ENCODE measurements around the gene STMN3. TPM values are rescaled to one million over a fixed set of nuclear protein-coding genes. Genes with fewer than 3 reads are reported as not detected.
"Not testable (repeated sequence)": the region's sequence is repeated elsewhere in the genome, so short reads cannot be mapped to it uniquely, and the experiment has no call there.

The STMN3 gene
- total and polyA plus RNA-seq, 4 donors: 13.6 to 20.9 (median 17.0) TPM

DNA sequence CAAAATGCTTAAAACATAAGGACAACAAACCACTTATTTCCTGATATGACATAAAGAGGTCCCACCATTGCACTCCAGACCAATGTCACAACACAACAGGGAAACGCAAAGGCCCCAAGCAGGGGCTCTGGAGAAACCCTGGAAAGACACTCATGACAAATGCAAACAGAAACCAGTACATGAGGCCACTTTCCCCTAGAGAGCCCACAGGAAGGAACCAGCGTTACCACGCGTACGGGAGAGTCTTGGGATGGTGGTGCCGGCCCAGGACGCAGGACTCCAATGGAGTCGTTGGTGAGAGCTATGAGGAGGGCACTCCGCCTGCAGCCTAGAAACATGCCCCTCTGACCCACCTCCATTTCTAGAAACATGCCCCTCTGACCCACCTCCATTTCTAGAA is 46.5 kb downstream of the STMN3 start:
- Histone ChIP-seq H3K4me1 (ENCODE audit: control insufficient read depth in 5 of 5, insufficient read depth in 5 of 5, low read length in 5 of 5) (no peaks in the 10 kb centered on the region), H3K9me3 (ENCODE audit: control insufficient read depth in 4 of 4, insufficient read depth in 3 of 4, low read length in 3 of 4) (no peaks in the 10 kb centered on the region), H3K27ac (ENCODE audit: low read depth in 1 of 2, low read length in 1 of 2) (no peak overlapping the region), H3K27me3 (ENCODE audit: control insufficient read depth in 3 of 3, insufficient read depth in 3 of 3, low read length in 2 of 3) (no peaks in the 10 kb centered on the region), H3K9ac (ENCODE audit: insufficient read depth in 1 of 2, low read length in 2 of 2) (no peak overlapping the region), H3K4me3 (no peak overlapping the region), H3K36me3 (ENCODE audit: control insufficient read depth in 4 of 4, insufficient read depth in 4 of 4, low read length in 4 of 4) (peaks cover 9 to 14% (median 11%) of the 10 kb centered on the region in 4 donors)
- 38 to 78% methylated on average over 9 of the region's 9 CpGs for WGBS, 2 donors
- TF ChIP-seq, protein P1, sequence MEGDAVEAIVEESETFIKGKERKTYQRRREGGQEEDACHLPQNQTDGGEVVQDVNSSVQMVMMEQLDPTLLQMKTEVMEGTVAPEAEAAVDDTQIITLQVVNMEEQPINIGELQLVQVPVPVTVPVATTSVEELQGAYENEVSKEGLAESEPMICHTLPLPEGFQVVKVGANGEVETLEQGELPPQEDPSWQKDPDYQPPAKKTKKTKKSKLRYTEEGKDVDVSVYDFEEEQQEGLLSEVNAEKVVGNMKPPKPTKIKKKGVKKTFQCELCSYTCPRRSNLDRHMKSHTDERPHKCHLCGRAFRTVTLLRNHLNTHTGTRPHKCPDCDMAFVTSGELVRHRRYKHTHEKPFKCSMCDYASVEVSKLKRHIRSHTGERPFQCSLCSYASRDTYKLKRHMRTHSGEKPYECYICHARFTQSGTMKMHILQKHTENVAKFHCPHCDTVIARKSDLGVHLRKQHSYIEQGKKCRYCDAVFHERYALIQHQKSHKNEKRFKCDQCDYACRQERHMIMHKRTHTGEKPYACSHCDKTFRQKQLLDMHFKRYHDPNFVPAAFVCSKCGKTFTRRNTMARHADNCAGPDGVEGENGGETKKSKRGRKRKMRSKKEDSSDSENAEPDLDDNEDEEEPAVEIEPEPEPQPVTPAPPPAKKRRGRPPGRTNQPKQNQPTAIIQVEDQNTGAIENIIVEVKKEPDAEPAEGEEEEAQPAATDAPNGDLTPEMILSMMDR (IDR thresholded peaks at IDR 0.05; ENCODE audit: control extremely low read depth, extremely low read depth): no peak
- ATAC-seq (ENCODE audit: insufficient read depth, low FRiP score) (no peak), DNase-seq (no peak)

DNA sequence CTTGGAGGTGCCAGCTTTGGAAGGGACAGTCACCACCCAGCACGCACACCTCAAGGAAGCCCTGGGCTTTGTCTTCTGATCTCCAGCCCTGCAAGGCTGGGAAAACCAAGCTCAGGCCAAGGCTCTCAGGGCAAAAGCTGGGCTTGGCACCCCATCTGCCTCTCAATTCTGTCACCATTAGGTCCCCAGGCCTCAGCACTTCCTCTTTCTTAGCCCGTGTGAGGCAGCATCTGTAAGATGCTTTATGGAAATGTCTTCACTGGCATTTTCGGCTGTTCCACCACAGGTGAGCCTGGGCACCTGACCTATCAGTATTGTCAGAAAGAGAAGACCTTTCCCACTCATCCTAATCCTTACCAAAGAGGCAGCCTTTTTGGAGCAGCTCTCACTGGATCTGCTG is 50.9 kb downstream of the STMN3 start:
- Histone ChIP-seq H3K27ac (ENCODE audit: low read depth in 1 of 2, low read length in 1 of 2) (no peak overlapping the region), H3K9ac (ENCODE audit: insufficient read depth in 1 of 2, low read length in 2 of 2) (no peak overlapping the region), H3K4me3 (no peak overlapping the region), H3K9me3 (ENCODE audit: control insufficient read depth in 4 of 4, insufficient read depth in 3 of 4, low read length in 3 of 4) (no peaks in the 10 kb centered on the region), H3K36me3 (ENCODE audit: control insufficient read depth in 4 of 4, insufficient read depth in 4 of 4, low read length in 4 of 4) (peaks cover 17 to 34% (median 21%) of the 10 kb centered on the region in 4 donors), H3K4me1 (ENCODE audit: control insufficient read depth in 5 of 5, insufficient read depth in 5 of 5, low read length in 5 of 5) (no peaks in the 10 kb centered on the region), H3K27me3 (ENCODE audit: control insufficient read depth in 3 of 3, insufficient read depth in 3 of 3, low read length in 2 of 3) (no peaks in the 10 kb centered on the region)
- ATAC-seq (ENCODE audit: insufficient read depth, low FRiP score): no peak
- WGBS, 2 donors: 74 to 83% methylated on average over 3 of the region's 3 CpGs
- TF ChIP-seq, protein P1 (IDR thresholded peaks at IDR 0.05; ENCODE audit: control extremely low read depth, extremely low read depth): no peak
- no peak for DNase-seq

DNA sequence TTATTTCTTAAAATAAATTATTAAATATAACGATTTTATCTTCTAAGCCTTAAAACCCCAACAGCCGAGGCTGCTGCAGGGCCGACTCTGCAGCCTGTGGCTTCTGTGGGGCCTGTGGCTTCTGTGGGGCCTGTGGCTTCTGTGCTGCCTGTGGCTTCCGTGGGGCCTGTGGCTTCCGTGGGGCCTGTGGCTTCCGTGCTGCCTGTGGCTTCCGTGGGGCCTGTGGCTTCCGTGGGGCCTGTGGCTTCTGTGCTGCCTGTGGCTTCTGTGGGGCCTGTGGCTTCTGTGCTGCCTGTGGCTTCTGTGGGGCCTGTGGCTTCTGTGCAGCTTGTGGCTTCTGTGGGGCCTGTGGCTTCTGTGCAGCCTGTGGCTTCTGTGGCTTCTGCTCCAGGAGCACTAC is 51.5 kb downstream of the STMN3 start:
- 39 to 63% methylated on average over 8 of the region's 8 CpGs for WGBS, 2 donors
- not testable (repeated sequence) for H3K4me3 ChIP-seq; H3K9ac ChIP-seq (ENCODE audit: insufficient read depth in 1 of 2, low read length in 2 of 2); H3K27ac ChIP-seq (ENCODE audit: low read depth in 1 of 2, low read length in 1 of 2); H3K27me3 ChIP-seq (ENCODE audit: control insufficient read depth in 3 of 3, insufficient read depth in 3 of 3, low read length in 2 of 3); ATAC-seq (ENCODE audit: insufficient read depth, low FRiP score); DNase-seq; H3K9me3 ChIP-seq (ENCODE audit: control insufficient read depth in 4 of 4, insufficient read depth in 3 of 4, low read length in 3 of 4); H3K4me1 ChIP-seq (ENCODE audit: control insufficient read depth in 5 of 5, insufficient read depth in 5 of 5, low read length in 5 of 5)
- H3K36me3 ChIP-seq (ENCODE audit: control insufficient read depth in 4 of 4, insufficient read depth in 4 of 4, low read length in 4 of 4): peaks cover 17 to 35% (median 22%) of the 10 kb centered on the region in 4 donors

DNA sequence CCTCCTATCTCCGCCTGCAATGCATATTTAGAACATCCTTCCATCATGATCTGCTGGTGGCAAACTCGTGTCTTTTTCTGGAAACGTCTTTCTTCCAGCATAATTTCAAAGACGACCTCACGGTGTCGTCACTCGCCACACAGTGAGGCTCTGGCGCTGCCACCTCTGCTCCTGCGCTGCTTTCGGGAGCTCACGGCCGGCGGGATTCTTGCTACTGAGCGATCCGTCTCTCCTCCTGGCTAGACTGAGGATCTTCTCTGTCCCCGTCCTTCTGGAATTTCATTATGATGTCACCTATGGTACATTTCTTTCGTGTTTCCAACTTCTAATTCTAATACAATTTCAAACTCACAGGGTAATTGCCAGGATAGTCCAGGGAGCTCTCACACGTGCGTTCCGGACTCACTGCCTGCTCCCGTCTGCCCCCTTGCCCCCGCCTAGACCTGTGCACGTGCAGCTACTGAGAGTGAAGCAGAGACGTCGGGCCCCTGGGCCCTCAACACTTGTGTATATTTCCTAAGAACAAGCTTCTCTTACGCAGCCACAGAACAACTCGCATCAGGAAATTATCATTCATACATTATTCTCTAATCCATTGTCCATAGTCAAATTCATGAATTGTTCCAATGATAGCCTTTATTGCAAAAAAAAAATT is 53.7 kb downstream of the STMN3 start:
- TF ChIP-seq, protein P1 (IDR thresholded peaks at IDR 0.05; ENCODE audit: control extremely low read depth, extremely low read depth): no peak
- no peak overlapping the region for H3K4me3 ChIP-seq
- H3K27me3 ChIP-seq (ENCODE audit: control insufficient read depth in 3 of 3, insufficient read depth in 3 of 3, low read length in 2 of 3): no peaks in the 10 kb centered on the region
- no peaks in the 10 kb centered on the region for H3K4me1 ChIP-seq (ENCODE audit: control insufficient read depth in 5 of 5, insufficient read depth in 5 of 5, low read length in 5 of 5)
- no peak overlapping the region for H3K27ac ChIP-seq (ENCODE audit: low read depth in 1 of 2, low read length in 1 of 2)
- WGBS, 2 donors: 93 to 96% methylated on average over 27 of the region's 27 CpGs
- H3K9ac ChIP-seq (ENCODE audit: insufficient read depth in 1 of 2, low read length in 2 of 2): no peak overlapping the region
- no peaks in the 10 kb centered on the region for H3K9me3 ChIP-seq (ENCODE audit: control insufficient read depth in 4 of 4, insufficient read depth in 3 of 4, low read length in 3 of 4)
- H3K36me3 ChIP-seq (ENCODE audit: control insufficient read depth in 4 of 4, insufficient read depth in 4 of 4, low read length in 4 of 4): peaks cover 17 to 48% (median 24%) of the 10 kb centered on the region in 4 donors
- ATAC-seq (ENCODE audit: insufficient read depth, low FRiP score) (no peak), DNase-seq (no peak)
